ENCODE results near the gene CTDSPL.
"Not testable (repeated sequence)": the region's sequence is repeated elsewhere in the genome, so short reads cannot be mapped to it uniquely, and the experiment has no call there.

The CTDSPL gene, protein sequence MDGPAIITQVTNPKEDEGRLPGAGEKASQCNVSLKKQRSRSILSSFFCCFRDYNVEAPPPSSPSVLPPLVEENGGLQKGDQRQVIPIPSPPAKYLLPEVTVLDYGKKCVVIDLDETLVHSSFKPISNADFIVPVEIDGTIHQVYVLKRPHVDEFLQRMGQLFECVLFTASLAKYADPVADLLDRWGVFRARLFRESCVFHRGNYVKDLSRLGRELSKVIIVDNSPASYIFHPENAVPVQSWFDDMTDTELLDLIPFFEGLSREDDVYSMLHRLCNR

DNA sequence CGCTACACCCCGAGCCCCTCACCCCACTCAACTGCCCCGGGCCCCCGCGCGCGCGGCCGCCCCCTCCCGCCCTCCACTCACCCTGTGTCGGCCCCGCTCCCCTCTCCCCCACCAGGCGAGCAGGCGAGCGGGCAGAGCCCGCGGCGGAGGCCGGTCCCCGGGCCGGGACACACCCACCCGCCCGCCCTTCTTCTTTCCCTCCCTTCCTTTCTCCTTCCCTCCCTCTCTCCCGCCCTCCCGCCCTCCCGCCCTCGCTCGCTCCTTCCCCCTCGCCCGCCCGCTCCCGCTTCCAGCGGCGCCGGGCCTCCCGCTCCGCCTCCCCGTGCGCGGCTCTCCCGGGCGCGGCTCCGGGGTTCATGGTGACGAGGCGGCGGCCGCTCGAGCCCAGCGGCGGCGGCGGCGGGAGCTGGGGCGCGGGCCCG is at the start of gene CTDSPL:
TSS of gene CTDSPL (plus strand) at position 261 of the 422 bp plus-strand sequence. CDS start 320 bp downstream, outside the sequence.
- DNase-seq, result no peak

DNA sequence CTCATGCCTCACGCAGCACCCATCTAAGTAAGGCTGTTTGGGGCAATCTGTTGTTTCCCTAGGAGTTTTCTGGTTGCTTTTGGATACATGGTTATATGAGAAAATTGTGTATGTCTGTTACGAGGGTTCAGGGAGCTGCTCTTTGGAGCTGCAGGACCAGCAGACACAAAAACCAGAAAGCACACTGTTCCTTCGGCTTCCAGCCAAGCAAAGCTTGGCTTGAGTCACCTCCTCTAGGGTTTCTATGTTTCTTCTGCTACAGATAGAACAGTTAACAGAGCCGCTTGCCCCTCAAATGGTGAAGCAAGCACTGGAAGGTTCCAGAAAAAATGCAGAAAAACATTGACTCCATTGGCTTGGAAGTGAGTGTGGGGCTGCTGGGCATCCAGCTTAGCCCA is 49.2 kb upstream of the CTDSPL start:
- DNase-seq, result no peak

DNA sequence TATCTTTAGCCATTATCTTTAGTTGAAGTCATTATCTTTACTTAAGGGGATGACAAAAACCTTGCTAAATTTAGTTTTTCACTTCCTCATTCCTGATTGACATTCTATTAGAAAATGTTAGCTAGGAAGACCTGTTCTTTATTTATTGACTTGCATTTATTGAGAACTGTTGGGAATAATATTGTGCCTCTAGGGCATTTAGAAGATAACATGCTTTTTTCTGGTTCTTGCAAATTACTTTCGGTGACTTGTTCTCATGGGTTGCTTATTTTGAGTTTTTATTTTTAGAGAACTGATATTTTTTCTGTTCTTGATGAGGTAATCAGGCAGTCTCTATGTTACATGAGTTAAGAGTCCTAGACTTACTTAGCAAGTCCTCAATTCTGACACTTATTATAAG is 48.3 kb upstream of the CTDSPL start:
- no peak for DNase-seq

DNA sequence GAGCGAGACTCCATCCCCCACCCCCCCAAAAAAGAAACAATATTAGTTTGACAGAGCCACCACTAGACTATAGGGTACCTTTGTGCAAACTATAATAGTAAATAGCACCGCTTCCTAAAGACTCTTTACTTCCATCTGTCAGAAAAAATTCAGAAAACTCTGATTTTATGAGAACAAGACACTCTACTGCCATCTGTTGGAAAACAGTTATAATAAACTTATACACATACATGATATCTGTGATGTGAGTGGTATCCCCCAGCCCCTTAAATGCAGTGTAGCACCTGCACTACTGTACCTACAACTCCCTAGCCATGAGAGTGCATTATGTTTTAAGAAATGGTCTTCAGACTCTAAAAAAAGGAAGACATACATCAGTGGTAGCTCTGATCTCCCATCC is 47.1 kb upstream of the CTDSPL start:
- no peak for DNase-seq

DNA sequence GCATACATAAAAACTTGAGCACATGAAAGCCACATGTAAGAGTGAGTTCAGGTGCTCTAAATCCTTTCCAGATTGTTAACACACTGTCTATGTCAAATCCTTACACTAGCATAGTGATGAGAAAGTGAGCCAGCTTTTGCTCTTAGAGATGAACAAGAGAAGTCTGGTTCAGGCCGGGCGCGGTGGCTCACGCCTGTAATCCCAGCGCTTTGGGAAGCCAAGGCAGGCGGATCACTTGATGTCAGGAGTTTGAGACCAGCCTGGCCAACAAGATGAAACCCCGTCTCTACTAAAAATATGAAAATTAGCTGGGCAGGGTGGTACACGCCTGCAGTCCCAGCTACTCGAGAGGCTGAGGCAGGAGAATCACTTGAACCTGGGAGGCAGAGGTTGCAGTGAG is 46.5 kb upstream of the CTDSPL start:
- not testable (repeated sequence) for DNase-seq

DNA sequence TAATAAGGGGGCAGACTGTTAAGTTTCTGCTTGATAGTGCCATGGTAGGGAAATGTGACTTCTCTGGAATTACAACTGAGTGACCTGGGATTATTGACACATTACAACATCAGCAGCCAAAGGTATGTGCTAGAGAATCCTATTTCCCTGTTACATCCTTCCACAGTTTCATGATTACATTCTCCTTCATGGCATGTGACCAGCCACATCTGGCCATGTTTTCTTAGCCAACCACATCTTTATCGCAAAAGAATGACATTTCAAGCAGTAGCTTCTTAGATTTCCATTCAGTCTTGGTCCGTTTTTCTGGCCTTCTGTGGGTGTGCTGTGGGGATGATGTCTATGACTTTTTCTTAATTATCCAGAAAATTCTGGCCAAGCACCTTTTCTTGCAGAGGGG is 45.4 kb upstream of the CTDSPL start:
- no peak for DNase-seq

DNA sequence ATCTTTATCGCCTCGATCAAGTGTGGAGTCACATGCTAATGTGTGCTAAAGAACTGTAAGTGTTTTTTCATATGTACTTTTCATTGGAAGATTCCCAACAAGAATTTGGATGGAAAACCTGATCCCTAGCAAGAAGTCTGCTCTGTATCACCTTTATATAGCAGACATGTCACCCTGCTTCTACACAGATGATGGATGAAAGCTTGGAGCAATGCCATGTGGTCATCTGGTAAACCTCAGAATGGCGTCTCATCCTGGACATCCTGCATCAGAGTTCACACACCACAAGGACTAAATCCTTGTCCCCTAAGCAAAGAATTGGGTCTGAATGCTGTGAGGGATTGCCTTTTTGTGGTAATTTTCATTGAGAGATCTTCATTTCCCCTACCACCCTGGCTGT is 42.1 kb upstream of the CTDSPL start:
- DNase-seq, result no peak

DNA sequence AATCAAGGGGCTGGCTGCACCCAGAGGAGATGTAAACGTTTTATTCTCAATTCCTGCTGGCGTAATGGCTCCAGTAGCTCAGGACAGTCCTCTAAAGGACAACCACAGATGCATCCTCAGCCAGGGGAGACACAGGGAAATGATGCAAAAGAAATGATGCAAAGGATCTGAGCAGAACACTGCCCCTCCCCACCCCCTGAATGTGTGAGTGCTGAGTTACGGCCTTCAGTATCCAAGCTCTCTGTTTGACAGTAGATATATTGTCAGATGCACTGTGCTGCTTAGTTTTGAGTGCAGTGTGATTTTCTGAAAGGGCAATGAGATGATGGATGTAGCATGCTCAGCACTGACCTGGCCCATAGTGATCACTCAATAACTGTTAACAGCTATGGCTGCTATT is 41.4 kb upstream of the CTDSPL start:
- no peak for DNase-seq

DNA sequence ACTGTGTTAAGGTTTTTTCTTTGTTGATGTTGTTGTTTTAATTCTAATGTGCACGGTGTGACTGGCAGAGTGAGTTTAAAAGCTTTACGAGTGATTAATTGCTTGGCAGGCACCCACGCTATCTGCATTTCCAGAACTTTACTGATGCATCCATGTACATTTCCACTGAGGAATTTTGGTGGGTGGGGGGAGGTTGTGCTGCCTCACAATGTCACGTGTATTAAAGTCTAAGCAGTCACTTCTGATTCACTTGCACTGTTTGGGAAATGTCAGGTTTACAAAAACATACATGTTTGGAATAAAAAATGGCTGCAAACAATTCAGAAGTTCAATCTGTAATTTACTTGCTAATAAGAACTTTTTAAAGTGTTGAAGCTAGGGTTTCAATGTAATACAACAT is 38.5 kb upstream of the CTDSPL start:
- DNase-seq, result no peak

DNA sequence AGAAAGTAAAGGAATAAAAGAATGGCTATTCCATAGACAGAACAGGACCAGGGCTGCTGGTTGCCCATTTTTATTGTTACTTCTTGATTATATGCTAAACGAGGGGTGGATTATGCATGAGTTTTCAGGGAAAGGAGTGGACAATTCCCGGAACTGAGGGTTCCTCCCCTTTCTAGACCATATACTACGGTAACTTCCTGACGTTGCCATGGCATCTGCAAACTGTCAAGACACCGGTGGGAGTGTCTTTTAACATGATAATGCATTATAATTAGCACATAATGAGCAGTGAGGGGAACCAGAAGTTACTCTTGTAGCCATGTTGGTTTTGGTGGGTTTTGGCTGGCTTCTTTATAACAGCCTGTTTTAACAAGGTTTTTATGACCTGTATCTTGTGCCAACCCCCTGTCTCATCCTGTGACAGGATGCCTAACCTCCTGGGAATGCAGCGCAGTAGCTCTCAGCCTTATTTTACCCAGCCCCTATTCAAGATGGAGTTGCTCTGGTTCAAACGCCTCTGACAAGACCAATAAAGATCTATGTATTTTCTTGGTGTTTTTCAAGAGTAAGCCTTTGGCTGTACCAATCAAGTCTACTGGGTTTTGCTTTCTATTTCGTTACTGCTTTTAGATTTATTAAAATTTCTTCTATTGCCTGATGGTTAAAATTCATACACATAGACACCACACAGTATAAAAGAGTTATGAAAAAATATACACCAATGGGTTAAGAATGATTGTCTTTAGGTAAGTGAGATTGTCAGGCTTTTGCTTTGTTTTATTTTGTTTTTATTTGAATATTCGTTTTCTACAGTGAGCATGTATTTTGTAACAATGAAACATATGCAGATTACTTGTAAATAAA is 37.4 kb upstream of the CTDSPL start:
- DNase-seq, result no peak

DNA sequence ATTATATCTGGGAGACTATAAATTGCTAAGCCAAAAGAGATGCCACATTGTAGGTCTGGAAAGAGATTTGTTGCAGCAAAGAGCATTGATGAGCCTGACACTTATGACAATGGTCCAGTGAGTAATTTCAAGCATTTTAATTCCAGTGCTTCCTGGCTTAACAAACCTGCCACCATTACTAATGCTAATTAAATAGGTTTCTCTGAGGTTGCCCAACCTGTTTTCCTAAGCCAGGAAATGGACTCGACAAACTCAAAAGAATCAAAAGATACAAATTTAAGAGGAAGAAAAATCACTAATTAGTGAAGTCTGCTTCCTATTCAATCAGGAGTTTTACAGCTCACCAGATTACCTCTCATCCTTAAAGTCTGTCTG is 36.7 kb upstream of the CTDSPL start:
- DNase-seq, result no peak

DNA sequence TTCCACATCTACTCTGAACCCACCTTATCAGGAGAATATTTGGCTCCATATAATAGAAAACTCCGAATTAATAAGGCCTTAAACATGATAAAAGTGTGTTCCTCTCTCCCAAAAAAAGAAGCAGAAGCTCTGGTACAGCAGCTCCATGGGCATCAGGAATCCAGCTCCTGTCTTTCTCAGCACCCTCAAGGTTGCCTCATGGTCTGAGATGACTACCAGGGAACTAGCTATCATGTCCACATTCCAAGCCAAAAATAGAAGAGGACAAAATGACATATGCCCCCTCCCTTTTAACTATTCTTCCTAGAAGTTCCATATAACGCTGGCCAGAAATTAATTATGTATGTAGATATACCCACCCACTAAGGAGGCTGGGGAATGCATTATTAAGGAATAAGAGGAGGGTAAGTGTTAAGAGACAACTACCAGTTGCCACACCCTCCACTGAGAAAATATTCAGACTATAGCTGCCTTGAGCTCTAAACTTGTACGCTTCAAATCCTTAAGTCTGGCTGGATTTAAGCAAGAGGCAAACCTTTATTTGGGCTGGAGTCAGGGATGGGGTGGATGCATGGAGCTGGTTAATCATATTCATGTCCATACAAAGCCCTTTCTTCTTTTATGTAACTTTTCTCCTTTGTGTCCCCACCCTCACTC is 35.8 kb upstream of the CTDSPL start:
- DNase-seq, result no peak

DNA sequence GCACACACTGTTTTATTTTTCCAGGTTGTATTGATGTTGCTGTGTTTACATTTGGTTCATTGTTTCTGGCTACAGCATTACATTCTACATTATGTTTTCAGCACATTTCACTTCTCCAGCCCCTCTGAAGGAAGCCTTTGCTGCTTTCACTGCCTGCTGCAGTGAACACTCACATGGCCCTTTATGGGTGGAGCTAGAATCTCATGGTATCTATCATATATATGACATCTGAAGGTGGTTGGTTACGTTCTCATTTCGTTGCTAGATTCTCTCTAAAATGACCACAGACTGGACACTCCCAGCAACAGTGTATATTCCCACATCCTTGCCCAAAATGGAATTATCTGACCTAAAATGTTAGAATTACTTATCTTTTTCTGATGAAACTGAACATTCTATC is 35.2 kb upstream of the CTDSPL start:
- DNase-seq, result no peak

DNA sequence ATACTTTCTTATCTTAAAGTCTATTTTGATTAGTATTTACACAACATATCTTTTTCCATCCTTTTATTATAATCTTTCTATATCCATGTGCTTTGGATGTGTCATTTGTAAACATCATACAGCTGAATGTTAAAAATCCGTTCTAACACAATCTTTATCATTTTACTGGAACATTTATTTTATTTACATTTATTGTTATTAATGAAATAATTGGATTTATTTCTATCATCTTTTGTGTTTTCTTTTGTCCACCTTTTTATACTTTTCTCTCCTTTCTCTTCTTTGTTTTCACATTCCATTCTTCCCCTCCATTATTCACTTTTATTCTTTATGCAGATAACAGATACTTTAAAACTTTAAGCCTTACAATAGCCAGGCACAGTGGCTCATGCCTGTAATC is 34.7 kb upstream of the CTDSPL start:
- DNase-seq, result no peak

DNA sequence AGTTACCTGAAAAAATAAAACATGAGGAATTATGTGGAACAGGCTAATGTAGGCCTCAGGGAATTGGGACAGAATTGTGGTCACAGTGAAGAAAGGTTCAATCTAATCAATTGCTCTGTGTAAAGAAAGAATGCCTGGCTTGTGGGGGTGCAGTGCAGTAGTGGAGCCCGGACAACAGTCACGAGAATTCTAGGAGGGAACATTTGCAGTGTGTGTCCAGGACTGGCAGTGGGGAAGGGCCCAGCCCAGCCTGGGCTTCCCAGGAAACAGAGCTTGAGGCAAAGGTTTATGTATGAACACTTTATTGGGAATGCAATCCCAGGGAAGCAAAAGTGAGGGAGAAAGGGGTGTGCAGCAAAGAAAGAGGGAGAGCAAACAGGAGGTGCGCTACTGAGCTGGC is 29.2 kb upstream of the CTDSPL start:
- no peak for DNase-seq

DNA sequence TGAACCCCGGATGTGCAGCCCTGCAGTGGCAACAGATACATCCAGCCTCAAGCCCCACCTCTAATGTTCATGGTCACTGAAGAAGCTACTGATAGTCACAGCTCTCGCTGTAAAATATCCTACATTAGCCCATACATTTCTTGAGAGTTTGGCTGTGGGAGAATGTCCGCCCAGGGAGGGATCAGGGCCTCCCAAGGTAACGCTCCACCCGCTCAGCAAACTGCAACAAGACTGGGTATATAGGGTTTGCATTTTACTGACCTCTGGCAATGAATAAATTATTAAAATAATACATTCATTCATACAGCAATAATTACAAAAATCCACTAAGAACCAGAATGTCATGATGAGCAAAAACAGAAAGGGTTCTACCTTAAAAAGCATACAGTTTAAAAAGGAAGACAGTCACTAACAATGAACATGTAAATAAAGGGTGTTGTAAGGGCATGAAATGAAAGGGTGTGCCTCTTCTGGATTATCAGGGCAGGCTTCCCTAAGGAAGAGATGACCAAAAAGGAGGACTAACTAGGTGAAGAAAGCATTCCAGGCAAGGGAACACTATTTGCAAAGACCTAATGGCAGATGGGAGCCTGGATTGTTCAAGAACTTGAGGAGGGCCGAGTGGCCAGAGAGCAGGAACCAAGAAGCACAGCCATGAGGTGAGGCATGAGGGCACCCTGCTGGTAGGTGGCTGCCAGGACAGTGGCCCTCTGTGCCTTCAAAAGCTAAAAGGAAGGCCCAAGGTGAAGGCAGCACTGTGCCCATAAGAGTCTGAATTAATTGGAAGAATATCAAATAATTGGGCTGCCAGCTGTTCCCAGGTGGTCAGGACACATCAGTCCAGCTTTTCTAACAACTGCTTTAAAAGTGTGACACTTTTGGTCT is 28.1 kb upstream of the CTDSPL start:
- DNase-seq, result no peak

DNA sequence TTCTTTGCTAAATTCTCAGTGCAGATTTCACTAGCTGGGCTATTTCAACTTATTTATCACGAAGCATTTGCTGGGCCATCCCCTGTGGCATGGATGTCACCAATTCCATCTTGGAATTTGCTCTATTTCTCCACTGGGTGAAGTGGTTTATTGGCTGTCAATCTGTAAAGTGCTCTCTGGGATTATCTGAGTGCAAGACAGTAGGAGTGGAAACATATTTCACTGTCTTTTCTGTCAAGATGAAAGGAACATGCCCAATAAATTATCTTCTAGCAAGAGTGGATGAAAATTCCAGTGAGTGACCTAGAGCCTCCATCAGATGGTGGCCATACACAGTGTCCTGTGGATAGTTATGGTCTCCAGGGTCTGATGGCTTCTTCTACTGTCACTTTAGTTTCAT is 25.1 kb upstream of the CTDSPL start:
- DNase-seq, result no peak

DNA sequence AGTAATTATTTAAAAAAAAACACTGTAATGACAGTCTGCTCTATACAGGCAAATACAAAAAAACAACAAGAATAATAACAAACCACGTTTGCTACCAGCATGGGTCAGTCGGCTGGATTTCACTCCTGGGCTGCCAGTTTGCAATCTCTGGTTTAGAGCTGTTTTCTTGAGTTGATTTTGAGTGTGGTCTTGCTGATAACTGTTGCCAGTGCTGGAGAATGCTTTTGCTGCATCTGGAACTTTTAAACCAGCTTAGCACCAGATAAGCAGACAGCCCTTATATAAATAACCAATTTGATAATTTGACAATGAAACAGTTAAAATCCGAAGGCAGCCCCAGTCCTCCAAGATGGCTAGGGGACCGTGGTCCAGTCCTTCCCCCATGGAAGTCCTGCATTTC is 14.0 kb upstream of the CTDSPL start:
- no peak for DNase-seq

DNA sequence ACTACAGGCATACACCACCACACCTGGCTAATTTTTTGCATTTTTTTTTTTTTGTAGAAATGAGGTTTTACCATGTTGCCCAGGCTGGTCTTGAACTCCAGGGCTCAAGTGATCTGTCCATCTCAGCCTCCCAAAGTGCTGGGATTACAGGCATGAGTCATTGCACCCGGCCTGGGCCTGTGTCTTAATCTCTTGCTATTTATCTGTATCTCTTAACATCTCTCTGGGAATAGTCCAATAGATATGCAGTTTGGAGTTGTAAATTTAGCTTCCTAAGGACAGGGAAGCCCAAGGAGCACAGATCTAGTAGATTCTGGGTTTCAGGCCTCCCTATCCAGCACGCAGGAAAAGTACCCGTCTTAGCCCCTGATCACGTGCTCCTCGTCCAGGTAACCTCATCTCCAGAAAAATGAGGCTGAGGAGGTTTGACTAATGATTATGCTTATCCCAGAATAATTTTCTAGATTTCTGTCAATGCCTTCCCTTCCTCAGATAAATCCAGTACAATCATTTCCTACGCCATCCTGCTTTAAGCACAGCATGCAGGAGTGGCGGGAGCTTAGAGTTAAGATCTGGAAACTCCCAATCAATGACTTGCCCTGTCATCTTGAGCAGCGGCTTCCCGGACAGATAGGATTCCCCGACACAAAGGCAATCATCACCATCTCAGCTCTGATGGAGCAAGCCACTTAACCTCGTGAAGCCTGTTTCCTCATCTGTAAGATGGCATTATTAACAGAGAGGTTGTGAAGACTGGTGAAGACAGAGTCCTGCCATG is 12.3 kb upstream of the CTDSPL start:
- no peak for DNase-seq

DNA sequence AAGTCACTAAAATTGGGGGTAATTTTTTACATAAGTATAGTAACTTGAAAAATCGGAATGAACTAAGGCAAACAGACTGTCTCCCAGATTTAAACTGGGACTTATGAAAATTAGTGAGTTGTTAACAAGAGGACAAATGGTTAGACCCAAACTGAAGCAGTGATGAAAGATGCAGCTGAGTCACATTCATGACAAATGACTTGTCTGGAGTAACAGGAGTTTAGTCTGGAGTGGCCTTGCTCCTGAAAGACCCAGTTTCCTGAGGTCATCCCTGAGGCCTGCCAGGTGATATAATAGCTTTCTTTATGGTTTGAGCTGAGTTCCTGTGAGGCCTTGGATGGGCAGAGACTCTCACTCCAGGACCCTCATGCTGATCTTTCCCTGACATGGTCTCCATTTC is 9.6 kb upstream of the CTDSPL start:
- DNase-seq, result no peak

DNA sequence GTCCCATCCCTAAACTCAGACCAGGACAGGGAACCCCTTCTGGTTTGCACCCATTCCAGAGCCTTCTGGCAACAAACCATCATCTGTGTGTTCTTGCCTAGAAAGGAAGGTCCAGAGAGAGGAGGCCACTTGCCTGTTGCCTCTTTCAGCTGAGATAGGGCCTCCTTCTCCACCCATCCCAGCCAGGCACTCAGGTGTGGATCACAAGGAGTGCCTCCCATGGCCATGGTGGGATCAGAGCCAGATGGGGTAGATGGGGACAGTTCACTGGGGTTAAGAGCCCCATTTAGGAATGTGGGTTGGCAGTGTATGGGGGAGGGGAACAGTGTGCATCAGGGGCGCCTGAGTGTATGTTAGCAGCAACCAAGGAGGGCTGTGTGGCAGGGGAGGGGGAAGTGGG is 8.9 kb upstream of the CTDSPL start:
- no peak for DNase-seq
